Measurements from ENCODE around the gene NKD1. TPM values are rescaled to one million over a fixed set of nuclear protein-coding genes. Genes with fewer than 3 reads are reported as not detected.

The NKD1 gene
- total and polyA plus RNA-seq, 2 donors (not counting 1 experiment from before 2014, with no cell fraction given), result 0.16 to 1.9 TPM

- no peak for DNase-seq
- no peaks in the 10 kb centered on the region for H3K4me1 Mint-ChIP-seq
- ChIA-PET CTCF (interaction anchor here (1.5 to 1.6 kb wide), 2 partner anchors 9 to 10 kb away, joined by 7 read pairs; no protein-coding TSS in a partner anchor), POLR2A (no interaction called here)
- Histone ChIP-seq H3K9ac (ENCODE audit: low read length) (no peak overlapping the region), H3K79me2 (ENCODE audit: control insufficient read depth, insufficient read depth, low read length) (no peaks in the 10 kb centered on the region), H3K4me3 (ENCODE audit: control extremely low read depth in 1 of 5, extremely low read depth in 1 of 5, insufficient read depth in 1 of 5, low read depth in 2 of 5, low read length in 4 of 5) (no peak overlapping the region), H3K9me3 (ENCODE audit: control extremely low read depth in 1 of 3, control insufficient read depth in 2 of 3, insufficient read depth in 1 of 3, low read length in 2 of 3) (peaks cover 0 to 5% (median 0%) of the 10 kb centered on the region in 3 donors), H3K27ac (ENCODE audit: low read length in 2 of 2) (no peak overlapping the region), H3K4me2 (replicated peaks; ENCODE audit: low read depth, low read length, poor library complexity, severe bottlenecking) (no peak overlapping the region), H3K27me3 (replicated peaks in 1 of 4; ENCODE audit: control extremely low read depth in 1 of 4, control insufficient read depth in 3 of 4, insufficient read depth in 4 of 4, low read length in 3 of 4) (no peaks in the 10 kb centered on the region), H3K36me3 (replicated peaks in 1 of 2; ENCODE audit: control extremely low read depth in 1 of 2, control insufficient read depth in 1 of 2, extremely low read depth in 1 of 2, insufficient read depth in 2 of 2, low read length in 1 of 2) (no peaks in the 10 kb centered on the region), H2AFZ (ENCODE audit: insufficient read depth, low read depth, low read length, poor library complexity, severe bottlenecking) (no peak overlapping the region), H4K20me1 (ENCODE audit: control insufficient read depth, insufficient read depth, low read length, poor library complexity, severe bottlenecking) (no peaks in the 10 kb centered on the region), H3K4me1 (ENCODE audit: control insufficient read depth in 2 of 2, insufficient read depth in 2 of 2, low read length in 2 of 2) (no peaks in the 10 kb centered on the region)
- no peak overlapping the region for H3K4me3 Mint-ChIP-seq
- intact Hi-C loops (cut with micrococcal nuclease), result no loop called here
- H3K27me3 Mint-ChIP-seq, result no peaks in the 10 kb centered on the region
- 98% methylated on average over 3 of the region's 3 CpGs for WGBS (ENCODE audit: insufficient coverage)
- no peak for TF ChIP-seq CTCF (IDR thresholded peaks at IDR 0.05)
- ATAC-seq (ENCODE audit: low read depth), result no peak
- peaks cover 2% of the 10 kb centered on the region for H3K9me3 Mint-ChIP-seq (ENCODE audit: insufficient read depth)
- H3K27ac Mint-ChIP-seq, result no peak overlapping the region
Observed at GRCh38 chr16:50655558-50656055, 107.4 kb downstream of the NKD1 start.

GRCh38 chr16:50657241-50657640 lies 109.0 kb downstream of the NKD1 start:
- 76% methylated on average over 4 of the region's 5 CpGs for WGBS (ENCODE audit: insufficient coverage)
- H3K27me3 Mint-ChIP-seq, result no peaks in the 10 kb centered on the region
- H3K4me1 ChIP-seq (ENCODE audit: control insufficient read depth in 2 of 2, insufficient read depth in 2 of 2, low read length in 2 of 2), result no peaks in the 10 kb centered on the region
- CTCF ChIA-PET, result interaction anchor here (1.4 to 1.5 kb wide), 2 partner anchors 8 to 12 kb away, joined by 3 to 7 read pairs; no protein-coding TSS in a partner anchor
- no peaks in the 10 kb centered on the region for H3K36me3 ChIP-seq (replicated peaks in 1 of 2; ENCODE audit: control extremely low read depth in 1 of 2, control insufficient read depth in 1 of 2, extremely low read depth in 1 of 2, insufficient read depth in 2 of 2, low read length in 1 of 2)
- ATAC-seq (ENCODE audit: low read depth) (no peak), DNase-seq (no peak)
- intact Hi-C loops (cut with micrococcal nuclease), result no loop called here
- no peaks in the 10 kb centered on the region for H3K79me2 ChIP-seq (ENCODE audit: control insufficient read depth, insufficient read depth, low read length)
- no peak overlapping the region for H3K9ac ChIP-seq (ENCODE audit: low read length)
- H2AFZ ChIP-seq (ENCODE audit: insufficient read depth, low read depth, low read length, poor library complexity, severe bottlenecking), result no peak overlapping the region
- H3K9me3 ChIP-seq (ENCODE audit: control extremely low read depth in 1 of 3, control insufficient read depth in 2 of 3, insufficient read depth in 1 of 3, low read length in 2 of 3), result peaks cover 0 to 1% (median 0%) of the 10 kb centered on the region in 3 donors
- H3K27ac Mint-ChIP-seq, result no peak overlapping the region
- TF ChIP-seq EZH2 (IDR thresholded peaks at IDR 0.05; ENCODE audit: borderline replicate concordance, insufficient read depth, low read depth, low read length, poor library complexity, severe bottlenecking), result no peak
- TF ChIP-seq CTCF (IDR thresholded peaks at IDR 0.05), result no peak
- no peak overlapping the region for H3K4me3 Mint-ChIP-seq
- no peaks in the 10 kb centered on the region for H3K27me3 ChIP-seq (replicated peaks in 1 of 4; ENCODE audit: control extremely low read depth in 1 of 4, control insufficient read depth in 3 of 4, insufficient read depth in 4 of 4, low read length in 3 of 4)
- H3K4me2 ChIP-seq (replicated peaks; ENCODE audit: low read depth, low read length, poor library complexity, severe bottlenecking), result no peak overlapping the region
- no peaks in the 10 kb centered on the region for H3K4me1 Mint-ChIP-seq
- no peak overlapping the region for H3K27ac ChIP-seq (ENCODE audit: low read length in 2 of 2)
- POLR2A ChIA-PET, result no interaction called here
- no peak overlapping the region for H3K4me3 ChIP-seq (ENCODE audit: control extremely low read depth in 1 of 5, extremely low read depth in 1 of 5, insufficient read depth in 1 of 5, low read depth in 2 of 5, low read length in 4 of 5)
- H4K20me1 ChIP-seq (ENCODE audit: control insufficient read depth, insufficient read depth, low read length, poor library complexity, severe bottlenecking), result no peaks in the 10 kb centered on the region
- H3K9me3 Mint-ChIP-seq (ENCODE audit: insufficient read depth), result no peaks in the 10 kb centered on the region
